22Rv1 (cell line): ENCODE results near the gene PYROXD2.

Experiments
- ZFX ChIP-seq: fragments of 450-650 bp; IDR thresholded peaks from 2 replicates; pipeline ENCODE4 v1.6.1; 2017; ENCODE audit warnings: antibody characterized with exemption, borderline replicate concordance
- TF ChIP-seq, protein P1 (sequence below): fragments of 450-650 bp; IDR thresholded peaks from 2 replicates; pipeline ENCODE4 v1.5.1; 2017; ENCODE audit warnings: mild to moderate bottlenecking

DNA sequence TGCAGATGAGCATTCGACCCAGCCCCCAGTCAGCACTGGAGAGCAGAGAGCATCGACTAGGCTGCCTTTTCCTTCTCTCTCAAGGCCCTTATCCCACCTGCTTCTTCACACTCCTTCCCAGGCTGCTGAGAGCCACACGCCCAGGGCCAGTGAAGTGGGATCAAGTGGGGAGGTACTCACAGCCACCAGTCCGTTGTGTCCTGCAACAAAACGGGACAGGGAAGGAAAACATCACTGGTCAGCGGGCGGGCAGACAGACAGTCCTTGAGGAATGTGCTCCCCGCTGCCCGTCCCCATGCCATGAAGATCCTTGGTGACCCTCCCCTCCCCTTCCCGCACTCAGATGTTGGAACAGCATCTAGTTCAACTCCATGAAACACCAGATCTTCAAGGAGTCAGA is 4.2 kb downstream of the PYROXD2 start:
- TF ChIP-seq, protein P1, sequence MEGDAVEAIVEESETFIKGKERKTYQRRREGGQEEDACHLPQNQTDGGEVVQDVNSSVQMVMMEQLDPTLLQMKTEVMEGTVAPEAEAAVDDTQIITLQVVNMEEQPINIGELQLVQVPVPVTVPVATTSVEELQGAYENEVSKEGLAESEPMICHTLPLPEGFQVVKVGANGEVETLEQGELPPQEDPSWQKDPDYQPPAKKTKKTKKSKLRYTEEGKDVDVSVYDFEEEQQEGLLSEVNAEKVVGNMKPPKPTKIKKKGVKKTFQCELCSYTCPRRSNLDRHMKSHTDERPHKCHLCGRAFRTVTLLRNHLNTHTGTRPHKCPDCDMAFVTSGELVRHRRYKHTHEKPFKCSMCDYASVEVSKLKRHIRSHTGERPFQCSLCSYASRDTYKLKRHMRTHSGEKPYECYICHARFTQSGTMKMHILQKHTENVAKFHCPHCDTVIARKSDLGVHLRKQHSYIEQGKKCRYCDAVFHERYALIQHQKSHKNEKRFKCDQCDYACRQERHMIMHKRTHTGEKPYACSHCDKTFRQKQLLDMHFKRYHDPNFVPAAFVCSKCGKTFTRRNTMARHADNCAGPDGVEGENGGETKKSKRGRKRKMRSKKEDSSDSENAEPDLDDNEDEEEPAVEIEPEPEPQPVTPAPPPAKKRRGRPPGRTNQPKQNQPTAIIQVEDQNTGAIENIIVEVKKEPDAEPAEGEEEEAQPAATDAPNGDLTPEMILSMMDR = no peak
- no peak for TF ChIP-seq ZFX
